Small intestine (tissue), 16 donors: ENCODE data around the gene AGPAT2. TPM values are rescaled to one million over a fixed set of nuclear protein-coding genes. Genes with fewer than 3 reads are reported as not detected.

Experiments
- DNase-seq, 2 donors: peaks; one replicate each; pipeline versions ENCODE4 v3.0.0 to v3.0.0-alpha.2; 2013
- FAIRE-seq: peaks from 2 replicates; lab custom pipeline; 2012; peaks lifted over from hg19 to GRCh38; lab: Jason Lieb, UNC
- H3K27ac ChIP-seq, 3 donors: one replicate each; pipeline ENCODE4 v1.5.1; 2013; ENCODE audit warnings: low read length in 2 of 3, mild to moderate bottlenecking in 2 of 3, control low read depth in 1 of 3, inconsistent platforms in 1 of 3, low read depth in 1 of 3, moderate library complexity in 1 of 3
- H3K27me3 ChIP-seq, 3 donors: one replicate each; pipeline ENCODE4 v1.6.1; 2013; ENCODE audit warnings: low read length in 3 of 3, inconsistent platforms in 1 of 3; ENCODE audit not compliant: control insufficient read depth in 3 of 3, insufficient read depth in 3 of 3
- H3K36me3 ChIP-seq, 3 donors: one replicate each; pipeline ENCODE4 v1.6.1; 2013; ENCODE audit warnings: low read length in 3 of 3, inconsistent platforms in 1 of 3, low read depth in 1 of 3, mild to moderate bottlenecking in 1 of 3, moderate library complexity in 1 of 3; ENCODE audit not compliant: control insufficient read depth in 3 of 3, insufficient read depth in 2 of 3
- H3K4me1 ChIP-seq, 3 donors: one replicate each; pipeline ENCODE4 v1.6.1; 2013; ENCODE audit warnings: low read length in 2 of 3, inconsistent platforms in 1 of 3, low read depth in 1 of 3, mild to moderate bottlenecking in 1 of 3, moderate library complexity in 1 of 3; ENCODE audit not compliant: control insufficient read depth in 3 of 3, insufficient read depth in 2 of 3
- H3K4me3 ChIP-seq, 3 donors: one replicate each; pipeline ENCODE4 v1.5.1; 2013; ENCODE audit warnings: low read length in 3 of 3, control low read depth in 1 of 3, inconsistent platforms in 1 of 3, low read depth in 1 of 3, mild to moderate bottlenecking in 1 of 3, moderate library complexity in 1 of 3
- H3K9me3 ChIP-seq, 2 donors: one replicate each; pipeline ENCODE4 v1.6.1; 2013; ENCODE audit warnings: low read depth in 1 of 2, low read length in 1 of 2; ENCODE audit not compliant: control insufficient read depth in 2 of 2, insufficient read depth in 1 of 2
- WGBS, 3 donors: extraction: QIAGEN DNeasy Blood & Tissue Kit; methylation state at CpG; one replicate each; pipeline ENCODE4 v1.1.7; 2013; 5-methylcytosine and 5-hydroxymethylcytosine counted together
- long read RNA-seq, 10 donors: transcript quantifications; one replicate each; lab custom pipeline, GENCODE V29; 2026
- polyA plus RNA-seq, 4 donors: library from polyadenylated mRNA; stranded (reverse) in 3 of 4; unstranded in 1 of 4; fragments of 200-250 nt in 3 of 4; fragments of 120-200 nt in 1 of 4; gene quantifications; one replicate each; pipeline versions ENCODE4 v1.2.1 to v1.2.3, GENCODE V29; 2013
- donor health status: healthy with polysubstance abuse.
- donor health status: control.
- donor health status: control.
- donor health status: Bipolar disorder and iron deficiency.
- donor health status: healthy.

AGPAT2 gene
- 100 to 1,000 TPM; 222 to 653 (median 363) TPM for polyA plus RNA-seq
- long read RNA-seq, donor 1, transcript AGPAT2-202 (6 exons, 1,512 nt), result major isoform, 169 of 194 reads
- long read RNA-seq, donor 1, transcript AGPAT2-204 (4 exons, 808 nt), result minor isoform, 12 of 194 reads
- long read RNA-seq, donor 1, partial matches to known transcripts, result 10 of 194 reads
- long read RNA-seq, donor 1, other reads (novel, unspliced or antisense), result 0 of 194 reads
- long read RNA-seq, donor 2, transcript AGPAT2-204 (4 exons, 808 nt), result minor isoform, 6 of 139 reads
- long read RNA-seq, donor 2, transcript AGPAT2-202 (6 exons, 1,512 nt), result major isoform, 93 of 139 reads
- long read RNA-seq, donor 2, partial matches to known transcripts, result 38 of 139 reads
- long read RNA-seq, donor 2, other reads (novel, unspliced or antisense), result 0 of 139 reads
- long read RNA-seq, donor 3, transcript AGPAT2-204 (4 exons, 808 nt), result minor isoform, 16 of 81 reads
- long read RNA-seq, donor 3, transcript AGPAT2-202 (6 exons, 1,512 nt), result major isoform, 63 of 81 reads
- long read RNA-seq, donor 3, partial matches to known transcripts, result 0 of 81 reads
- long read RNA-seq, donor 3, other reads (novel, unspliced or antisense), result 0 of 81 reads
- long read RNA-seq, donor 4, partial matches to known transcripts, result 0 of 2 reads
- long read RNA-seq, donor 4, other reads (novel, unspliced or antisense), result 0 of 2 reads
- long read RNA-seq, donor 5, transcript AGPAT2-202 (6 exons, 1,512 nt), result major isoform, 45 of 113 reads
- long read RNA-seq, donor 5, transcript AGPAT2-204 (4 exons, 808 nt), result minor isoform, 16 of 113 reads
- long read RNA-seq, donor 5, partial matches to known transcripts, result 52 of 113 reads
- long read RNA-seq, donor 5, other reads (novel, unspliced or antisense), result 0 of 113 reads
- long read RNA-seq, donor 6, transcript AGPAT2-204 (4 exons, 808 nt), result minor isoform, 19 of 117 reads
- long read RNA-seq, donor 6, transcript AGPAT2-202 (6 exons, 1,512 nt), result major isoform, 95 of 117 reads
- long read RNA-seq, donor 6, partial matches to known transcripts, result 0 of 117 reads
- long read RNA-seq, donor 6, other reads (novel, unspliced or antisense), result 0 of 117 reads
- long read RNA-seq, donor 7, result 0 reads
- long read RNA-seq, donor 8, result 0 reads
- long read RNA-seq, donor 9, transcript AGPAT2-202 (6 exons, 1,512 nt), result major isoform, 20 of 41 reads
- long read RNA-seq, donor 9, partial matches to known transcripts, result 16 of 41 reads
- long read RNA-seq, donor 9, other reads (novel, unspliced or antisense), result 0 of 41 reads
- long read RNA-seq, donor 10, transcript AGPAT2-202 (6 exons, 1,512 nt), result major isoform, 86 of 97 reads
- long read RNA-seq, donor 10, transcript AGPAT2-204 (4 exons, 808 nt), result minor isoform, 6 of 97 reads
- long read RNA-seq, donor 10, partial matches to known transcripts, result 0 of 97 reads
- long read RNA-seq, donor 10, other reads (novel, unspliced or antisense), result 0 of 97 reads

DNA sequence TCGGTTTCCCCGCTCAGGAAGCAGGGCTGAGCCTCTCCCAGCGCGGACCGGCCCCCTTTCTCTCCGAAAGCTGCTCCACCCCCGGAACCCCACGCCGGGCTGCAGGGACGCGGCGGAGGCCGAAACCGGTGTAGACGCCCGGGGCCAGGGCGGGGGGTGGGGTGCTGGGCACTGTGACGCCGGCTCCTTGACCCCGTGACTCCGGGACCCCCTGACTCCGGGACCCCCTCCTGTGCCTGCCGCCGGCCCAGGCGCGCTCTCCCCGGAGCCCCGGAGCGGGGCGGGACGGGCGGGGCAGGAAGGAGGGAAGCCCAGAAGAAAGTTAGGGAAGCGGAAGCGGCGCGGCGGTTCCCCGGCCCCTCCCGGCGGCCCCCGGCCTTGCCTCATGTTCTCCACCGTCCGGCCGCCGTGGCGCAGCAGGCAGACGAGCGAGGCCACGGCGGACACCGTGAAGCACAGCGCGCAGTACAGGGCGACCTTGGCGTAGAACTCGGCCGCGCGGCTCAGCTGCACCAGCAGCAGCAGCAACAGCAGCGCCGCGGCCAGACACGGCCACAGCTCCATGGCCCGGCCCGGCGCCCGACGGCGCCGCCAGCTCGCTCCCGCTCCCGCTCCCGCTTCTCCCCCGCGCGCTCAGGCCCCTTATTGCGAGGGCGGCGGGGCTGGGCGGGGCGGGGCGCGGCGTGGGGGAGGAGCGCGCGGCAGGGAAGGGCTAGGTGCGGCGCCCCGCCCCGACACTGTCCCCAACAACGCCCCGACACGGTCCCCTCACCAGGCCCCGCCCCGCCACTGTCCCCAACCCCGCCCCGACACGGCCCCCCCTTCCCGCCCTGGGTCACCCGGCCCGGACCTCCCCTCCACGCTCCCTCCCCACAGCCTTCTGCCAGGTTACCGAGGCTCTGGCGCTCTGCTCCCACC is at the start of gene AGPAT2:
Gene AGPAT2, minus strand, starts transcription at position 664 of the 918 bp plus-strand sequence. Its CDS starts 100 bp downstream, at position 564.
- WGBS, 3 donors, result 0 to 1% (median 0%) methylated on average over 61 to 106 of the region's 106 CpGs
- Histone ChIP-seq H3K4me1 (peaks cover 2 to 60% (median 3%) of the 10 kb centered on the region in 3 donors), H3K9me3 (no peaks in the 10 kb centered on the region), H3K27ac (peak within 1 kb of the TSS; percentile 92 to 98 (median 95)), H3K36me3 (peaks cover 0 to 39% (median 0%) of the 10 kb centered on the region in 3 donors), H3K27me3 (no peaks in the 10 kb centered on the region), H3K4me3 (peak within 1 kb of the TSS; percentile 81 to 99 (median 92))
- FAIRE-seq, result no peak
- DNase-seq, result peak; percentile 85 to 88

- Histone ChIP-seq H3K27me3 (peaks cover 0 to 5% (median 3%) of the 10 kb centered on the region in 3 donors), H3K27ac (no peak overlapping the region), H3K36me3 (no peaks in the 10 kb centered on the region), H3K4me3 (no peak overlapping the region), H3K9me3 (peaks cover 0 to 10% of the 10 kb centered on the region in 2 donors), H3K4me1 (peaks cover 0 to 5% (median 0%) of the 10 kb centered on the region in 3 donors)
- DNase-seq (no peak), FAIRE-seq (no peak)
- WGBS, 3 donors, result 85 to 87% (median 87%) methylated on average over 20 to 21 of the region's 21 CpGs
Observed at GRCh38 chr9:136735812-136736480, 48.7 kb upstream of the AGPAT2 start.

DNA sequence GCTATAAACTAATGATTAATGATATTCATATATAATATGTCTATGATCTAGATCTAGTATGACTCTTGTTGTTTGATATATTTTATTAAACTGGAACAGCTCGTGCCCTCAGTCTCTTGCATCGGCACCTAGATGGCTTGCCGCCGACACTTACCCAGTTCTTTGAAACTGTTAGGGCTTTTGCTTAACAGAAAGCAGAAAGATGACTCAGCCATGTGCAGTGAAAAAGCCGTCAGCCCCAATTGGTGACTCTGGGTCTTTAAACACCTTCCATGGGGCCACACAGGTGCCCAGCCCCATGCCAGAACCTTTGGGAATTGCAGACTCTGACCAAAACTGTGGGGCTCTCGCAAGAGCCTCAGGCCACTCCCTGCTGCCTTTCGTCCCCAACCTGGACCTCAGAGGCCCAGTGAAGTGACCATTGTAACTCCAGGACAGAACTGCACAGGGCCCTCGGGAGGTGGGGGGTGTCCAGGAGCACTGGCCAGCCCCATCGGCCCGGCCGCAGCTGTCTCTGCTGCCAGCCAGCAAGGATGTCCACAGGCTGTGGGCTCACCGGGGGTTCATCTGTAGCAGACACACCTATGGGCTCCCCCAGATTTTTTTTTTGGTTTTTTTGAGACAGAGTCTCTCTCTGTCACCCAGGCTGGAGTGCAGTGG is 47.7 kb upstream of the AGPAT2 start:
- Histone ChIP-seq H3K27me3 (peaks cover 0 to 3% (median 3%) of the 10 kb centered on the region in 3 donors), H3K9me3 (peaks cover 0 to 7% of the 10 kb centered on the region in 2 donors), H3K4me1 (no peaks in the 10 kb centered on the region), H3K4me3 (no peak overlapping the region), H3K36me3 (peaks cover 0 to 3% (median 0%) of the 10 kb centered on the region in 3 donors), H3K27ac (no peak overlapping the region)
- 82 to 86% (median 84%) methylated on average over 12 of the region's 12 CpGs for WGBS, 3 donors
- no peak for FAIRE-seq
- DNase-seq, result no peak

GRCh38 chr9:136733611-136734010 is 46.4 kb upstream of the AGPAT2 start:
- DNase-seq (no peak), FAIRE-seq (no peak)
- H3K27me3 ChIP-seq, result peaks cover 0 to 1% (median 0%) of the 10 kb centered on the region in 3 donors
- H3K36me3 ChIP-seq, result peaks cover 0 to 7% (median 0%) of the 10 kb centered on the region in 3 donors
- peaks cover 0 to 8% (median 0%) of the 10 kb centered on the region in 3 donors for H3K4me1 ChIP-seq
- 82 to 90% (median 89%) methylated on average over 12 of the region's 12 CpGs for WGBS, 3 donors
- H3K27ac ChIP-seq, result no peak overlapping the region
- peaks cover 0 to 3% of the 10 kb centered on the region in 2 donors for H3K9me3 ChIP-seq
- no peak overlapping the region for H3K4me3 ChIP-seq

DNA sequence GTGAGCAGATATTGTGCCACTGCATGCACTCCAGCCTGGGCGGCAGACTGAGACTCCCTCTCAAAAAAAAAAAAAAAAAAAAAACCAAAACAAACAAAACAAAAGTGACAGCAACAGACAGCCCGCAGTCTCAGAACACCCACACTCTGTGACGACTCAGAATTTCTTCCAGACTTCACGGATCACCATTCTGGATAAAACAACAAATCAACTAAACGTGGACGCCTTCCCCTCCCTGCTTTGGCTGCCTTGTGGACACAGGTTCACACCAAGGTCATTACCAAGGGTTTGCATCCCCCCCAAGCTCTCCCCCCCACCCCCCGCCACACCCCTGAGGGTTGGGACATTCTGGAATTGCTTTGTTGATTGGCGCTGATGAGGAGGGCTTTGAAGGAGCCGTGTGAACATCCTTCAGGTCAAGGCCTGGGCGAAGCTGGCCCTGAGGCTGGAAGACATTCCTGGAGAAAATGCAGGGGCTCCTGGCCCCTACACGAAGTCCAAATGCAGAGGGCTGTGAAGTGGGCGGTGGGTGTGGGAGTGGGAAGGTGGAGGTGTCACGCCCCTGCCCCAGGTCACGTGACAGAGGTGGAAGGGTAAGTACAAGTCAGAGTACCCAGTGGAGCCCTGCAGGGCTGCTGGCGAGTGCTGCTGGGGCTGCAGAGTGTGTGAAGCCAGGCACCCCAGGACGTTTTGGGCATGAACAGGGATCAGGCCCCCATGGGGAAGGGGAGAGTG is 45.4 kb upstream of the AGPAT2 start:
- peaks cover 0 to 7% (median 0%) of the 10 kb centered on the region in 3 donors for H3K36me3 ChIP-seq
- no peaks in the 10 kb centered on the region for H3K9me3 ChIP-seq
- no peak overlapping the region for H3K27ac ChIP-seq
- peaks cover 0 to 8% (median 0%) of the 10 kb centered on the region in 3 donors for H3K4me1 ChIP-seq
- no peak overlapping the region for H3K4me3 ChIP-seq
- WGBS, 3 donors, result 64 to 74% (median 72%) methylated on average over 16 of the region's 16 CpGs
- DNase-seq (no peak), FAIRE-seq (no peak)
- no peaks in the 10 kb centered on the region for H3K27me3 ChIP-seq

DNA sequence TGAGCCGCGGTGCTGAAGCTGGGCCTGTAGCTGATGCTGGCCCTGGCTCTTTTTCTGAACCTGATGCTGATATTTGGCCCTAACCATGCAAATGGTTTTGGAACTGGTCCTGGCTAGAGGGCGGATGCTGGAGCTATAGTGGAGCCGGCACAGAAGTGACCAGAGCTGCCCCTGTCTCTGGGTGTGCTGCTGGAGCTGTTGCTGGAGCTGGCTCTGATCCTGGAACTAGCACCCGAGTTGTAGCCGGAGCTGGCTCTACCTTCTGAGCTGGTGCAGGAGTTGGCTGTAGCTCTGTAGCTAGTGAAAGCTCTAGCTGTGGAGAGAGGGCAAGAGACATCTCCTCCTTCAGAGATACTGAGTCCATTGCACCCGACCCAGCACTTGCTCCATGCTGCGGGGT is 42.7 kb upstream of the AGPAT2 start:
- peaks cover 3 to 28% (median 4%) of the 10 kb centered on the region in 3 donors for H3K36me3 ChIP-seq
- DNase-seq (no peak), FAIRE-seq (no peak)
- H3K27me3 ChIP-seq, result no peaks in the 10 kb centered on the region
- H3K27ac ChIP-seq, result no peak overlapping the region
- WGBS, 3 donors, result 92 to 95% (median 94%) methylated on average over 8 of the region's 8 CpGs
- peaks cover 0 to 26% (median 3%) of the 10 kb centered on the region in 3 donors for H3K4me1 ChIP-seq
- H3K9me3 ChIP-seq, result no peaks in the 10 kb centered on the region
- no peak overlapping the region for H3K4me3 ChIP-seq
